ENCODE data around the gene PPARGC1A.

The PPARGC1A gene

GRCh38 chr4:23818097-23818885 lies 71.6 kb downstream of the PPARGC1A start:
- no peak for DNase-seq
- no peak overlapping the region for H3K27ac Mint-ChIP-seq
- H3K4me1 Mint-ChIP-seq (ENCODE audit: low read depth) = no peaks in the 10 kb centered on the region
- peaks cover 5% of the 10 kb centered on the region for H3K9me3 Mint-ChIP-seq
- H3K27me3 Mint-ChIP-seq = no peaks in the 10 kb centered on the region
- H3K4me3 Mint-ChIP-seq = no peak overlapping the region
- H3K36me3 Mint-ChIP-seq (ENCODE audit: low read depth) = no peaks in the 10 kb centered on the region

DNA sequence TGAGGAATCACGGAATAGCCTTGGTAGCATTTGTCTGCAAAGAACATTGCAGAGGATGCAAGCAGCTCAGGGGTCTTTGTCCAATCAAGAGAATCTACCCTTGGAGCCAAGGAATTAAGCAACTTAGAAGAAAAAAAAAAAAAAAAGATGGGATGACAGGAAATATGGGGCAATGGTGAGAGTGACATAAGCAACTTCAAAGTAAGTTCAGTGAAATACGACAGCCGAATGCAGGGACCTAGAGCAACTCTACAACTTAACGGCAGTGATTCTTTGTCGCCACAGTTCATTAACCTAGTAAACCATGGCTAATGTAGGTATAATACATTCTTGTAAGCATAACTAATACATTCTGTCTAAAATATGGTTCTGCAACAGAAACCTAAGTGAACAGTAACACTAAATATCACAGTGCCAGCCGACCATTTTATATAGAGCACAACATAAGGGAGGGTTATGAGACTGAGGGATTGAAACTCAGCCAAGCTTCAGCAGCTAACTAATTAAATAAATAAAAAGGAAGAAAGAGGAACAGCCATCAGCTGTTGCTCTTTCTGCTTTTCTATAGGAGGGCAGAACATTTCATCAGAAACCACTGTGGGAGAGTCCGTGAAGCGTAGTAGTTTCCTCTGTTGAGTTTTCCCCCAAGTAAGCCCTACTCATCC lies 74.7 kb downstream of the PPARGC1A start:
- no peak for DNase-seq
- H3K4me3 Mint-ChIP-seq = no peak overlapping the region
- H3K9me3 Mint-ChIP-seq = peaks cover 15% of the 10 kb centered on the region
- H3K36me3 Mint-ChIP-seq (ENCODE audit: low read depth) = no peaks in the 10 kb centered on the region
- no peaks in the 10 kb centered on the region for H3K4me1 Mint-ChIP-seq (ENCODE audit: low read depth)
- no peaks in the 10 kb centered on the region for H3K27me3 Mint-ChIP-seq
- no peak overlapping the region for H3K27ac Mint-ChIP-seq

GRCh38 chr4:23814587-23814986 lies 75.3 kb downstream of the PPARGC1A start:
- no peak for DNase-seq
- H3K27ac Mint-ChIP-seq = no peak overlapping the region
- no peaks in the 10 kb centered on the region for H3K36me3 Mint-ChIP-seq (ENCODE audit: low read depth)
- no peaks in the 10 kb centered on the region for H3K4me1 Mint-ChIP-seq (ENCODE audit: low read depth)
- no peak overlapping the region for H3K4me3 Mint-ChIP-seq
- no peaks in the 10 kb centered on the region for H3K27me3 Mint-ChIP-seq
- H3K9me3 Mint-ChIP-seq = peaks cover 15% of the 10 kb centered on the region

DNA sequence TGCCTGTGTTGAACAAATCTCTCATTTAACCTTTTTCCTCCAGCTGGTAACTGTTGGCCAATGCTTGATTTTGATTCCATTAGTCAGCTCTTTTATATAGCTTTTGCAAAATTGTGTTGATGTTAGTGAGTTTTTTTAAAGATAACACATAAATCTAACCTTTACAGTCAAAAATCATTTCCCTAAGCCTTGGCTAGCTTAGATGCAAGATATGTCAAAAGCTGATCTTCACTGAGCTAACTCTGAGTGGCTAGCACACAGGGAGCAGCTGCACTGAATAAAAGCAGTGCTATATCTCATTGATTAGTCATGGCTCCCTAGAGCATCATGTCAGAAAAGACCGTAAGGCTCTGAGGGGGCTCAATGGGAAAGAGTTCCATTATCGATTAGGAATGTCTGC lies 78.7 kb downstream of the PPARGC1A start:
- no peaks in the 10 kb centered on the region for H3K27me3 Mint-ChIP-seq
- no peak for DNase-seq
- H3K9me3 Mint-ChIP-seq = peaks cover 15% of the 10 kb centered on the region
- H3K4me1 Mint-ChIP-seq (ENCODE audit: low read depth) = no peaks in the 10 kb centered on the region
- H3K27ac Mint-ChIP-seq = no peak overlapping the region
- no peak overlapping the region for H3K4me3 Mint-ChIP-seq
- H3K36me3 Mint-ChIP-seq (ENCODE audit: low read depth) = no peaks in the 10 kb centered on the region

DNA sequence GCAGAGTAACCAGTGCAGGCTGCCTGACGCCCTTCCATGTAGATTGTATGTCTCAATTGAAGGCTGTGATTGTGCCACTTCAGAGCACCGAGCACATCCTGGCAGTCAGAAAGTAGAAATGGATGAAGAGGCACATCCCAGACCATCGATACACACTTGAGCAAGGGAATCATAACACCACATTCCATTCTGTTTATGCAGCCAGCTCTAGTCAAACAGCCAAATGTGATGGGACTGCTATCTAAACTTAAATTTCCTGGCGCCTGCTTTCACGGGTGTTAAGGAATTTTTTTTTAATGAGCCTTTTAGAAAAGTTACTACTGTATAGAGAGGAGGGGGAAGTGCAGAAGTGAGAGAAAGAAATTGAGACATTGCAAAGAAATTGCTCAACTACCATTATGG lies 84.4 kb downstream of the PPARGC1A start:
- Mint-ChIP-seq H3K4me1 (ENCODE audit: low read depth) (no peaks in the 10 kb centered on the region), H3K27me3 (no peaks in the 10 kb centered on the region), H3K9me3 (no peaks in the 10 kb centered on the region), H3K36me3 (ENCODE audit: low read depth) (no peaks in the 10 kb centered on the region), H3K4me3 (no peak overlapping the region), H3K27ac (no peak overlapping the region)
- DNase-seq = no peak

- H3K4me1 Mint-ChIP-seq (ENCODE audit: low read depth) = no peaks in the 10 kb centered on the region
- H3K36me3 Mint-ChIP-seq (ENCODE audit: low read depth) = no peaks in the 10 kb centered on the region
- H3K9me3 Mint-ChIP-seq = peaks cover 7% of the 10 kb centered on the region
- H3K27ac Mint-ChIP-seq = no peak overlapping the region
- DNase-seq = no peak
- no peak overlapping the region for H3K4me3 Mint-ChIP-seq
- no peaks in the 10 kb centered on the region for H3K27me3 Mint-ChIP-seq
These were observed 100.1 kb downstream of the PPARGC1A start for GRCh38 chr4:23789762-23790161.

DNA sequence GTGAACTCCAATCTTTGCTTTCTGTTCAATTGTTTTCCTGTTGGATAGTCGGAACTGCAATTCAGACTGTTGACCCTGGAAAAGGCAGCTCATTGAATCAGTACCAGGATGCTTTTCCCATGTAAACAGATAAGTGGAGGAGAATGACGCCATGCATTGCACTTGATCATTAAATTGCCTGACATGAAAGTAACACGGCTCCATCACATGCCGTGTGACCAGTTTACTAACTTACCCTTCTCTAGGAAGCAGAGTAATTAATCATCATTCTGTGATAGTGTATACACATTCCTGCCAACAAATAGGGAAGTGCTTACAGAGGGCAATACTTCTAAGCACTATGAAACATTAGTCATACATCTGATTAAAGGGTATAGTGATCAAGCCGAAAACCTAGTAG lies 101.4 kb downstream of the PPARGC1A start:
- Mint-ChIP-seq H3K9me3 (peaks cover 9% of the 10 kb centered on the region), H3K27me3 (no peaks in the 10 kb centered on the region), H3K36me3 (ENCODE audit: low read depth) (no peaks in the 10 kb centered on the region), H3K27ac (no peak overlapping the region), H3K4me3 (no peak overlapping the region), H3K4me1 (ENCODE audit: low read depth) (no peaks in the 10 kb centered on the region)
- DNase-seq = no peak

DNA sequence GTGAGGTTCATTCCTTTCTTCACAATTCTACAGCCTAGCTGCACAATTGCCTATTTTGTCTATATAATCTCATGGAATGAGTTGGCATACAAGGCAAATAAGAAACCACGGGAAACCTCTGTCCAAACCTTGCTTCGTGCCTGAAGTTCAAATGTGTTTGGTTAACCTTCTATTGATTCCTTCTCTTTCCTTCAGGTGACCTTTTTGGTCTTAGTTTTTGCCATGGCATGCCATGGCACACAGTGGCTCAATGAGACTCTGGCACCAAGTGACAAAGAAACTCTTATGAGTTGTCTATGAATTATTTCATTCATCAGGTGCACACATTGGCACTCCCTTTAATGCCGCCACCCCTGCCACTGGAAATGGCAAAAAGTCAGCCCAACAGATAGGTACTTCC lies 101.8 kb downstream of the PPARGC1A start:
- H3K4me1 Mint-ChIP-seq (ENCODE audit: low read depth) = no peaks in the 10 kb centered on the region
- no peaks in the 10 kb centered on the region for H3K36me3 Mint-ChIP-seq (ENCODE audit: low read depth)
- no peak overlapping the region for H3K4me3 Mint-ChIP-seq
- H3K27me3 Mint-ChIP-seq = no peaks in the 10 kb centered on the region
- no peak overlapping the region for H3K27ac Mint-ChIP-seq
- DNase-seq = no peak
- H3K9me3 Mint-ChIP-seq = peaks cover 9% of the 10 kb centered on the region

- Mint-ChIP-seq H3K4me1 (ENCODE audit: low read depth) (no peaks in the 10 kb centered on the region), H3K4me3 (no peak overlapping the region), H3K9me3 (peaks cover 13% of the 10 kb centered on the region)
These were observed 106.9 kb downstream of the PPARGC1A start for GRCh38 chr4:23782778-23783437.

GRCh38 chr4:23779839-23780238 lies 110.0 kb downstream of the PPARGC1A start:
- peaks cover 6% of the 10 kb centered on the region for H3K9me3 Mint-ChIP-seq
- DNase-seq = no peak
- H3K4me1 Mint-ChIP-seq (ENCODE audit: low read depth) = no peaks in the 10 kb centered on the region

More at GRCh38 chr4:23782778-23783437, 106.9 kb downstream of the PPARGC1A start:
- no peak for DNase-seq
- Mint-ChIP-seq H3K27ac (no peak overlapping the region), H3K36me3 (ENCODE audit: low read depth) (no peaks in the 10 kb centered on the region), H3K27me3 (no peaks in the 10 kb centered on the region)

GRCh38 chr4:23779422-23779821 lies 110.4 kb downstream of the PPARGC1A start:
- H3K4me1 Mint-ChIP-seq (ENCODE audit: low read depth) = no peaks in the 10 kb centered on the region
- DNase-seq = no peak
- no peak overlapping the region for H3K27ac Mint-ChIP-seq
- no peaks in the 10 kb centered on the region for H3K27me3 Mint-ChIP-seq
- H3K9me3 Mint-ChIP-seq = peaks cover 6% of the 10 kb centered on the region
- no peaks in the 10 kb centered on the region for H3K36me3 Mint-ChIP-seq (ENCODE audit: low read depth)
- no peak overlapping the region for H3K4me3 Mint-ChIP-seq

More at GRCh38 chr4:23779839-23780238, 110.0 kb downstream of the PPARGC1A start:
- no peaks in the 10 kb centered on the region for H3K36me3 Mint-ChIP-seq (ENCODE audit: low read depth)
- no peak overlapping the region for H3K4me3 Mint-ChIP-seq
- no peak overlapping the region for H3K27ac Mint-ChIP-seq
- H3K27me3 Mint-ChIP-seq = no peaks in the 10 kb centered on the region

DNA sequence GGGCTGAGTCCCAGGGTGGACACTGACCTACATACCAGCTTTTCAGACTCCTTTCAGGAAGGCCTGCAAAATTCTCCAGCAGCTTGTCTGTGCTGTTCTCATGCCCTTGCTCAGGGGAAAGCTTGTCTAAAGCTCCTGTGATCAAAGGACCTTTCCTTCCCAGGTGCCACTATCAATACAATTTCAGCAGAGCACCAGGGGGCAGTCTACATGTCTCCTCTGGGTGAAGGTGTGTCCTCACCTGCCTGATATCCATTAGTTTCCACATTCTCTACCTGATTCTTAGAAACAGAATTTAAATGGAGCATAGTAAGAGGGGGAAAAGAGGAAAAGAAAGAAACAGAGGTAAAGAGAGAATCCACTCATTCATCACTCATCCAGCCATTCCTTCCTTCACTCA lies 114.2 kb downstream of the PPARGC1A start:
- DNase-seq = no peak
- H3K36me3 Mint-ChIP-seq (ENCODE audit: low read depth) = no peaks in the 10 kb centered on the region
- H3K27me3 Mint-ChIP-seq = no peaks in the 10 kb centered on the region
- H3K4me3 Mint-ChIP-seq = no peak overlapping the region
- peaks cover 7% of the 10 kb centered on the region for H3K9me3 Mint-ChIP-seq
- no peak overlapping the region for H3K27ac Mint-ChIP-seq
- H3K4me1 Mint-ChIP-seq (ENCODE audit: low read depth) = no peaks in the 10 kb centered on the region

- no peaks in the 10 kb centered on the region for H3K27me3 Mint-ChIP-seq
- no peak for DNase-seq
- H3K9me3 Mint-ChIP-seq = peaks cover 7% of the 10 kb centered on the region
- H3K4me1 Mint-ChIP-seq (ENCODE audit: low read depth) = no peaks in the 10 kb centered on the region
- no peaks in the 10 kb centered on the region for H3K36me3 Mint-ChIP-seq (ENCODE audit: low read depth)
- H3K4me3 Mint-ChIP-seq = no peak overlapping the region
- no peak overlapping the region for H3K27ac Mint-ChIP-seq
These were observed 114.9 kb downstream of the PPARGC1A start for GRCh38 chr4:23774909-23775308.

- Mint-ChIP-seq H3K9me3 (peaks cover 7% of the 10 kb centered on the region), H3K27me3 (no peaks in the 10 kb centered on the region), H3K36me3 (ENCODE audit: low read depth) (no peaks in the 10 kb centered on the region), H3K27ac (no peak overlapping the region), H3K4me3 (no peak overlapping the region), H3K4me1 (ENCODE audit: low read depth) (no peaks in the 10 kb centered on the region)
- DNase-seq = no peak
These were observed 115.8 kb downstream of the PPARGC1A start for GRCh38 chr4:23773884-23774636.

Measured in activated T-cell treated with anti-CD3 and anti-CD28 coated beads, Interleukin-2, amount 50 U/mL, for 24 hours (primary cell).